K562 (cell line): ENCODE measurements around the gene CALML6. TPM values are rescaled to one million over a fixed set of nuclear protein-coding genes. Genes with fewer than 3 reads are reported as not detected.
A peak's percentile ranks its signal among the peaks of the same experiment; 100 is the strongest.

ENCODE experiments used
- CBX3 ChIP-seq, 2 experiments: IDR thresholded peaks; 1 replicate in 1 of 2; 2 replicates in 1 of 2; pipeline ENCODE4 v1.6.1; 2012; ENCODE audit warnings: inconsistent platforms in 2 of 2, low read length in 2 of 2, borderline replicate concordance in 1 of 2, control low read depth in 1 of 2
- CHD1 ChIP-seq: fragments of 200-600 bp; sonication (generic); IDR thresholded peaks from one replicate; pipeline ENCODE4 v1.6.1; 2012; ENCODE audit warnings: mild to moderate bottlenecking, moderate library complexity, low read length, inconsistent platforms
- CXXC5 ChIP-seq: fragments of 250-450 bp; sonication (Bioruptor Pico); IDR thresholded peaks from 2 replicates; pipeline ENCODE4 v1.8.0; 2022; ENCODE audit warnings: inconsistent platforms, mild to moderate bottlenecking, moderate library complexity
- E2F4 ChIP-seq: sonication (generic); formaldehyde crosslinking; IDR thresholded peaks from 2 replicates; pipeline ENCODE4 v1.8.0; 2022; ENCODE audit warnings: mild to moderate bottlenecking, low read depth, missing genetic modification reagents
- EGR1 ChIP-seq: fragments of 450-650 bp; conservative IDR thresholded peaks from 2 replicates; pipeline ENCODE4 v1.6.1; 2017; ENCODE audit warnings: mild to moderate bottlenecking
- HDAC3 ChIP-seq: fragments of 450-650 bp; IDR thresholded peaks from 2 replicates; pipeline ENCODE4 v1.6.1; 2018; ENCODE audit warnings: borderline replicate concordance, mild to moderate bottlenecking, moderate library complexity; ENCODE audit not compliant: partially characterized antibody
- HES1 ChIP-seq: fragments of 450-650 bp; IDR thresholded peaks from 2 replicates; pipeline ENCODE4 v1.6.1; 2016; ENCODE audit warnings: low read depth, mild to moderate bottlenecking, moderate library complexity
- NFYB ChIP-seq: IDR thresholded peaks from 2 replicates; pipeline ENCODE4 v1.6.1; 2011; ENCODE audit warnings: mild to moderate bottlenecking, moderate library complexity; ENCODE audit not compliant: insufficient read length; ENCODE audit errors: extremely low read depth
- PML ChIP-seq: IDR thresholded peaks from 2 replicates; pipeline ENCODE4 v1.6.1; 2012; ENCODE audit warnings: low read length, inconsistent platforms
- RHOXF2B ChIP-seq: fragments of 250-450 bp; sonication (Bioruptor Pico); conservative IDR thresholded peaks from 2 replicates; pipeline ENCODE4 v1.5.1; 2021
- SIRT6 ChIP-seq: IDR thresholded peaks from one replicate; pipeline ENCODE4 v1.6.1; 2012; ENCODE audit warnings: low read depth, mild to moderate bottlenecking, control low read depth, inconsistent platforms, low read length, moderate library complexity
- ZNF696 ChIP-seq: fragments of 250-450 bp; sonication (Bioruptor Pico); conservative IDR thresholded peaks from 2 replicates; pipeline ENCODE4 v1.4.0; 2020; ENCODE audit warnings: mild to moderate bottlenecking, moderate library complexity
- ZNF76 ChIP-seq: fragments of 250-450 bp; sonication (Bioruptor Pico); IDR thresholded peaks from 2 replicates; pipeline ENCODE4 v1.4.0; 2020; ENCODE audit warnings: mild to moderate bottlenecking, moderate library complexity, borderline replicate concordance
- ZNF77 ChIP-seq: fragments of 250-450 bp; sonication (Bioruptor Pico); IDR thresholded peaks from 2 replicates; pipeline ENCODE4 v1.5.0; 2020
- ZSCAN29 ChIP-seq: fragments of 450-650 bp; IDR thresholded peaks from 2 replicates; pipeline ENCODE4 v1.6.1; 2017
- polyA plus RNA-seq, 8 experiments: library from polyadenylated mRNA; depleted of rRNA in 4 of 8; stranded (reverse) in 5 of 8; unstranded in 3 of 8; fragments of >200 nt; fragmentation: Nextera tagmentation in 2 of 8; fragmentation: Illumina TruSeq in 1 of 8; extraction: Ambion mirVana in 2 of 8; extraction: Trizol in 1 of 8; gene quantifications; 2 replicates each; pipeline versions ENCODE4 v1.2.1 to v1.2.3, GENCODE V29; 2011 to 2014; ENCODE audit warnings: inconsistent platforms in 1 of 8, missing spikeins in 1 of 8
- total RNA-seq, 7 experiments: library from RNA; depleted of rRNA in 6 of 7; stranded (reverse); fragments of >200 nt in 6 of 7; fragmentation: Illumina TruSeq in 2 of 7; extraction: Trizol in 2 of 7; gene quantifications; 2 replicates each; pipeline versions ENCODE4 v1.2.1 to v1.2.3, GENCODE V29; 2011 to 2021; ENCODE audit warnings: low replicate concordance in 1 of 7
- TF ChIP-seq, protein P1 (sequence below), 2 experiments: IDR thresholded peaks; 2 replicates each; pipeline ENCODE4 v1.6.1; 2012; ENCODE audit warnings: improper control_type of control experiment in 2 of 2, low read depth in 2 of 2, low read length in 2 of 2, borderline replicate concordance in 1 of 2
- TF ChIP-seq, protein P2 (sequence below), 3 experiments: fragments of 200-800 bp in 1 of 3; fragments of 250-450 bp in 1 of 3; fragments of 450-650 bp in 1 of 3; sonication (Bioruptor Pico) in 1 of 3; sonication (Bioruptor generic) in 1 of 3; formaldehyde crosslinking in 1 of 3; IDR thresholded peaks; 2 replicates each; pipeline versions ENCODE4 v1.6.1 to v1.8.0; 2016 to 2022; ENCODE audit warnings: mild to moderate bottlenecking in 2 of 3, missing genetic modification characterization in 2 of 3, missing compliant biosample characterization in 1 of 3, moderate library complexity in 1 of 3
- TF ChIP-seq, protein P3 (sequence below): fragments of 200-400 bp; formaldehyde crosslinking; IDR thresholded peaks from 2 replicates; pipeline ENCODE4 v1.6.1; 2017; ENCODE audit warnings: mild to moderate bottlenecking, low read depth, low read length, moderate library complexity

CALML6 gene
- total and polyA plus RNA-seq, 9 of the 15 experiments (the other 6 are each of a cell fraction or from before 2014, with no cell fraction given): 0.14 TPM; not detected in 8

DNA sequence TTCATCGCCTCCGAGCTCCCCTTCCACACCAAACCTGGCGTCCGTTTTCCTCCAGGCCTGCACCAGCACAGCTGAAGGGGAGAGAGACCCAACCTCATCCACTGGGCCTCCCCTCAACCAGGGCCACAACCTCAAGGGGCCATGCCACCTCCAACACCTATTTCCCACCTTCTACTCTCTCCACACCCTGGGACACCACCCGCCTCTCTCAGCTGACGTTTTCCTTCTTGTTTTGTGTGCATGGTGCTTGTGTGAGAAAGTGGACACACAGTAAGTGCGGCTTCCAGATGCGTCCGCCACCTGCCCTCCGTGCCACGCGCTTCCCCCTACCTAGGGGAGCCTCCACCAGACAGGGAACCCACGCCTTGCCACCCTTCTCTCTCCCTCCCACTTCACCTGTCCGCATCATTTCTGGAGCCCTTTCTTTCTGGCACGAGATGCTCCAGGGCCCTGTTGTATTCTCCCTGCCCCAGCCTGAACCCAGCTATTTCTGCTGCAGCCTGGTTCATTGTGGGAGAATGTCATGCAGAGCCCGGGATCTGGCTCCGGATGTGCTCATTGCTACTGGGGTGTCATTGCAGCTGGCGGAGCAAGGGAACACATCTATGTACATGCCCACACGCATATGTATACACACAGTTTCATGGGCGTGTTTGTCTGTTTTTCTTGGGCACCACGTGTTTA, 22.8 kb upstream of the CALML6 start (continued):
- TF ChIP-seq EGR1 (no peak), HDAC3 (no peak), HES1 (no peak), RHOXF2B (CRISPR knock-in tag) (no peak), PML (no peak), SIRT6 (no peak), NFYB (no peak), CXXC5 (CRISPR knock-in tag) (no peak), CHD1 (no peak), CBX3 (IDR thresholded peaks at IDR 0.05; ENCODE audit: borderline replicate concordance in 1 of 2, low read length in 2 of 2) (no peak), ZSCAN29 (no peak), E2F4 (CRISPR knock-in tag) (0 out of 2 replicates have a peak, but pooled peaks have one; percentile 46), ZNF696 (no peak), ZNF76 (CRISPR knock-in tag) (no peak), ZNF77 (CRISPR knock-in tag) (no peak)
- TF ChIP-seq, protein P1, sequence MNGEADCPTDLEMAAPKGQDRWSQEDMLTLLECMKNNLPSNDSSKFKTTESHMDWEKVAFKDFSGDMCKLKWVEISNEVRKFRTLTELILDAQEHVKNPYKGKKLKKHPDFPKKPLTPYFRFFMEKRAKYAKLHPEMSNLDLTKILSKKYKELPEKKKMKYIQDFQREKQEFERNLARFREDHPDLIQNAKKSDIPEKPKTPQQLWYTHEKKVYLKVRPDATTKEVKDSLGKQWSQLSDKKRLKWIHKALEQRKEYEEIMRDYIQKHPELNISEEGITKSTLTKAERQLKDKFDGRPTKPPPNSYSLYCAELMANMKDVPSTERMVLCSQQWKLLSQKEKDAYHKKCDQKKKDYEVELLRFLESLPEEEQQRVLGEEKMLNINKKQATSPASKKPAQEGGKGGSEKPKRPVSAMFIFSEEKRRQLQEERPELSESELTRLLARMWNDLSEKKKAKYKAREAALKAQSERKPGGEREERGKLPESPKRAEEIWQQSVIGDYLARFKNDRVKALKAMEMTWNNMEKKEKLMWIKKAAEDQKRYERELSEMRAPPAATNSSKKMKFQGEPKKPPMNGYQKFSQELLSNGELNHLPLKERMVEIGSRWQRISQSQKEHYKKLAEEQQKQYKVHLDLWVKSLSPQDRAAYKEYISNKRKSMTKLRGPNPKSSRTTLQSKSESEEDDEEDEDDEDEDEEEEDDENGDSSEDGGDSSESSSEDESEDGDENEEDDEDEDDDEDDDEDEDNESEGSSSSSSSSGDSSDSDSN (IDR thresholded peaks at IDR 0.05; ENCODE audit: borderline replicate concordance in 1 of 2, low read depth in 2 of 2, low read length in 2 of 2): no peak
- TF ChIP-seq, protein P2, sequence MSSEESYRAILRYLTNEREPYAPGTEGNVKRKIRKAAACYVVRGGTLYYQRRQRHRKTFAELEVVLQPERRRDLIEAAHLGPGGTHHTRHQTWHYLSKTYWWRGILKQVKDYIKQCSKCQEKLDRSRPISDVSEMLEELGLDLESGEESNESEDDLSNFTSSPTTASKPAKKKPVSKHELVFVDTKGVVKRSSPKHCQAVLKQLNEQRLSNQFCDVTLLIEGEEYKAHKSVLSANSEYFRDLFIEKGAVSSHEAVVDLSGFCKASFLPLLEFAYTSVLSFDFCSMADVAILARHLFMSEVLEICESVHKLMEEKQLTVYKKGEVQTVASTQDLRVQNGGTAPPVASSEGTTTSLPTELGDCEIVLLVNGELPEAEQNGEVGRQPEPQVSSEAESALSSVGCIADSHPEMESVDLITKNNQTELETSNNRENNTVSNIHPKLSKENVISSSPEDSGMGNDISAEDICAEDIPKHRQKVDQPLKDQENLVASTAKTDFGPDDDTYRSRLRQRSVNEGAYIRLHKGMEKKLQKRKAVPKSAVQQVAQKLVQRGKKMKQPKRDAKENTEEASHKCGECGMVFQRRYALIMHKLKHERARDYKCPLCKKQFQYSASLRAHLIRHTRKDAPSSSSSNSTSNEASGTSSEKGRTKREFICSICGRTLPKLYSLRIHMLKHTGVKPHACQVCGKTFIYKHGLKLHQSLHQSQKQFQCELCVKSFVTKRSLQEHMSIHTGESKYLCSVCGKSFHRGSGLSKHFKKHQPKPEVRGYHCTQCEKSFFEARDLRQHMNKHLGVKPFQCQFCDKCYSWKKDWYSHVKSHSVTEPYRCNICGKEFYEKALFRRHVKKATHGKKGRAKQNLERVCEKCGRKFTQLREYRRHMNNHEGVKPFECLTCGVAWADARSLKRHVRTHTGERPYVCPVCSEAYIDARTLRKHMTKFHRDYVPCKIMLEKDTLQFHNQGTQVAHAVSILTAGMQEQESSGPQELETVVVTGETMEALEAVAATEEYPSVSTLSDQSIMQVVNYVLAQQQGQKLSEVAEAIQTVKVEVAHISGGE (CRISPR knock-in tag; IDR thresholded peaks at IDR 0.05): no peak
- TF ChIP-seq, protein P3, sequence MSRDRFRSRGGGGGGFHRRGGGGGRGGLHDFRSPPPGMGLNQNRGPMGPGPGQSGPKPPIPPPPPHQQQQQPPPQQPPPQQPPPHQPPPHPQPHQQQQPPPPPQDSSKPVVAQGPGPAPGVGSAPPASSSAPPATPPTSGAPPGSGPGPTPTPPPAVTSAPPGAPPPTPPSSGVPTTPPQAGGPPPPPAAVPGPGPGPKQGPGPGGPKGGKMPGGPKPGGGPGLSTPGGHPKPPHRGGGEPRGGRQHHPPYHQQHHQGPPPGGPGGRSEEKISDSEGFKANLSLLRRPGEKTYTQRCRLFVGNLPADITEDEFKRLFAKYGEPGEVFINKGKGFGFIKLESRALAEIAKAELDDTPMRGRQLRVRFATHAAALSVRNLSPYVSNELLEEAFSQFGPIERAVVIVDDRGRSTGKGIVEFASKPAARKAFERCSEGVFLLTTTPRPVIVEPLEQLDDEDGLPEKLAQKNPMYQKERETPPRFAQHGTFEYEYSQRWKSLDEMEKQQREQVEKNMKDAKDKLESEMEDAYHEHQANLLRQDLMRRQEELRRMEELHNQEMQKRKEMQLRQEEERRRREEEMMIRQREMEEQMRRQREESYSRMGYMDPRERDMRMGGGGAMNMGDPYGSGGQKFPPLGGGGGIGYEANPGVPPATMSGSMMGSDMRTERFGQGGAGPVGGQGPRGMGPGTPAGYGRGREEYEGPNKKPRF: no peak
